Suppressor macrophage treated with lipopolysaccharide for 4 hours (primary cell): Measurements from ENCODE around the gene AP2S1.
A peak's percentile ranks its signal among the peaks of the same experiment; 100 is the strongest.
"Not testable (repeated sequence)": the region's sequence is repeated elsewhere in the genome, so short reads cannot be mapped to it uniquely, and the experiment has no call there.

Experiments
- DNase-seq: peaks from one replicate; pipeline ENCODE4 v3.0.0-alpha.2; 2020

Gene AP2S1

DNA sequence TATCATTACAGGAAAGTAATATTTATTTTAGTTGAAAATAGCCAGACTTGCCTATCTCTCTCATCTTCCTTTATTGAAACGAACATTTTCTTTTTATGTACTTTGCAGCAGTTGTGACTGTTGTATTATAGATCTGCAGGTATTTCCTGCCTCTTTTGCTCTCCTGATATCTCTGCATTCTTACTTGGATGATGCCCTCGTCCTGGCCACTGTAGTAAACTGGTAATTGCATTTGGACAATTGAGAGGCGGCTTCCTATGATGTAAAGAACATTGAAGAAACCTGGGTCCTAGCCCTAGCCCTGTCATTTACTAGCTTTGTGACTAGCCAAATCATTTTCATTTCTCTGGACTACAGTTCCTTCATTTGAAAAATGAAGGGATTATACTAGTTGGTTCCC, 16.5 kb upstream of the AP2S1 start:
- DNase-seq: no peak

DNA sequence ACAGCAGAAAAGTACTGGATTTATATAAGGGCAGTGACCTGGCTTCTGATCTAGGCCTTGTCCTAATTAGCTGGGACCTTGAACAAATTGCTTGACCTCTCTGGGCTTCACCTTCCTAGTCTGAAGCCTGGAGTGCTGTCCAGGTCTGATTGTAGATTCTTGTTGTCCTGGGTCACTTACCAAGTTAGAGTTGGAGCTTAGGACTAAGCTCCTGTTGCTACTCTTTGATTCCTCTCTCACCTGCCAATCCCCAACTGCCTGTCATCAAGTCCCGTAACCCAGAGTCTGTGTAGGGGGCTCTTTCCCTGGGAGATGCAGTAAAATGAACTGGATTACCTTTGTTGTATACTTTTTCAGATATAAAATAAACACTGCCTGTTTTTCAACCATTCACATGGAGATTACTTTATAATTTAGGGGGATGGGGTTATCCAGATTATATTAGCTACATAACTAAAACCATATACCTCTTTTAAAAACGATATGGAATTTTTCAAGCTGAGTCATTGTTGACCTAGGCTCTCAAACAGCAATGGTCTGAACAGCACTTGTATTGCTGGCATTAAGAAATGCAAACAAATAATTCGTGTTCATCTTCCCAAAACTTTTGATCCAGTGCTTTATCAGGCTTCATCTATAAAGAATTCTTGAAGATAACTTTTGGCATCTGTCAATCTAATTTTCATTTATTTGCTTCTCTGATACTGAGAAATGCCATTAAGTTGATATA, 15.9 kb upstream of the AP2S1 start:
- DNase-seq: no peak

DNA sequence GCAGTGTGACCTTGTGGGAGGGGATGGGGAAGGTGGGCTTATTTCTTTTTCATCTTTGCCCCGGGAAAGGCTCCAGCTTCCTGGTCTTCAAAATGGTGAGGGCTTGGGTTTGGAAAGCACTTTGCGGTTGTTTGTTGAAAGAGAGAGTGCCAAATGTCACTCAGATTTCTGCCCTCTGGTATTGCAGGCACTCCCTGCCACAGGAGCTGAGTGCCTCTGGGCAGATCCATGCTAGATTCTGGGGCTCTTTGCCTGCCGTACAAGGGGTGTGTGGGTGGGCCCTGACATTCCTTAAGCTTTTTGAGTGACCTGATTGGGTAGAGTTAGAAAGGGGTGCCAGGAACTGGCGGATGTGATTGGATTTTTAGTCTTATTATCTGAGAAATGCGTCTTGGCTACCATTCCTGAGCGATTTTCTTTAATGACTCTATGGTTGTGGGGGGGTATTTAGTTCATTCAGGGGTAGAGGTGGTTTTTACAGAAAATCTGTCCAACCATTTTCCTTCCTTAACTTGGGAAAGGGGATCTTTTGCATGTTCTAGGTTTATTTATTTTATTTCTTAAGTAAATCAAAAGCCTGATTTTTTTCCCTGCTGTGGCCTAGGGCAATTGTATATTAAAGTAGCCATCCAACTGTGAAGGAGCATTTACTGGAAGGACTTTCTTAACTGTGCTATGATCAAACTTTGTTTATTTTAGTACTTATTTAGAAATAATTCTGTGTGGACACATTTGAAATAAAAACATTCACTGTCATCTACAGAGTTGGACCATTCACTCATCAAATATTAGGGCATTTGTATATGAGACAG, 13.4 kb upstream of the AP2S1 start:
- no peak for DNase-seq

DNA sequence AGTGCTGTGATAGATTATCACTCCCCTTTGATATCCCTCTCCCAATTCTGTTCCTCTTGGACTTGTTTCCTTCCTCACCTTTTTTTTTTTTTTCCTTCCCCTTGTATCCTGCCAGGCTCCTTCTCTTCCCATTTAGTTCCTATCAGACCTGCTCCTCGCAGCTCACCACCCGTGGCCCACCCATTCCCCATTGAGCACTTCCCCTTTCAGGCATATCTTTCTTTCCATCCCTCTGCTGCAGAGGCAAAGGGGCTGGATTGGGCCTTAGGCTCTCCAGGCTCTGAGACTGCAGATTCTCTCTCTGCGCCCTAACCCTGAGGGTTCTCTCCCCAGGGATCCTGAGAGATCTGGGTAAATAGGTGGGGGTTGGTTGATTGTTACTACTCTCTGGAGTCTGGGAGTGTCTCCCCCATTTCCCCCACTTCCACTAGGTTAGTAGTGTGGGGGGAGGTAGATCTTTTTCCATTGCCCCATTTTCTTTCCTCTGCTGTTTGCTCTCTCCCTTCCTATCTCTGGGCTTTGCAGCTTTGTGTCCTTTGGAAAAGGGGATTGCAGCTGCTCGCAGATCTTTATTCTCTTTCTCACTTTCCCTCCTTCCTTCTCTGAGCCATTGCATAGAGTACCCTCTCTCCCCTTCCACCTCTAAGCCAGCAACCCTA, 12.5 kb upstream of the AP2S1 start:
- DNase-seq: peak; percentile 16

DNA sequence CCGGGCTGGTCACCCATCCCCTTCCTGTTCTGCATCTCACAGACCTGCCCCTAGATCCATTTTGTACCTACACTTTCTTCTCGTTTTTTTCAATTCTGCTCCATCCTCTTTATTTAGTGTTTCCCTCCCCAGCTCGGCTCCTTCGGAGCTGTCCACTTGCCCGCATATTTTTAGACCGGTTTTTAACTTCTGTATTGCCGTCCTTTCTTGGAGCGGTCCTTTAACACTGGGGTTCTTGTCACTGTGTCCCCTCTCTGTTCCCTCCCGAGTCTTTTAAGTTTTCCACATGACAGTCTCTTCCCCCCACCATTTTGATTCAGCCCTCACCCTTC, 11.8 kb upstream of the AP2S1 start:
- no peak for DNase-seq

DNA sequence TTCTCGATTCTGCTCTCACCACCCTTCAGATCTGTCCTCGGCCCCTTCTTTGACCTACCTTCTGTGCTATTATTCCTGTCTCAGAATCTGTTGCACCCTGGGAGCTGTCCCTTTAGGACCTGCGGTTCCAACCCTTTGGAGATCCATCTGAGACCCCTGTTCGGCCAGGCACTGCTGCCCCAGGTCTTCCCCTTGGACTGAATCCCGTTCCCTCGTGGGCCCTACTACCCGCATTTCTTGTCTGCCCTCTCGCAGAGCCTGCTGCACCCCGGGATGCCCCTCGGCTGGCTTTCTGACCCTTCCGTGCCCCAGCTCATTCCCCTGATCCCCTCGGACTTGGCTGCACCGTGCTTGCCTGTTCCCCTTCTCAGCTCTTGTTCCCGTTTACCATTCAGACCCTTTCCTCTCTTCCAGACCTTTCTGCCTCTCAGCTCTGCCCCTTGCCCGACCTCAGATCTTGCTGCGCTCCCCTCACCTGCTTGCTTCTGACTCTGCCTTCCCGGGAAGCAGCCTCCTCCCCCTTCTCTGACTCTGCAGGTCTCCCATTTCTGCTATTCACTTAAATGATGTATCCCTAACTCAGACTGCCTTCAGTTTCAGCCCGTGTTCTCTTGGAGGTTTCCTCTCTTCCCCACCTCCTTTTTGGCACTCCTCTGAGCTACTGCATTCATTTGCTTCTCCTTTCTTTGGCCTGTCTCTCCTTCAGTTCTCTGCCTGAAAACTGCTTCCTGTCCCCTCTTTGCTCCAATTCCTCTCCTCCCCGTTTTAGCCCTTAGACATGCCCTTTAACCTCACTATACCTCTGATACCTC, 11.3 kb upstream of the AP2S1 start:
- DNase-seq: peak; percentile 19

DNA sequence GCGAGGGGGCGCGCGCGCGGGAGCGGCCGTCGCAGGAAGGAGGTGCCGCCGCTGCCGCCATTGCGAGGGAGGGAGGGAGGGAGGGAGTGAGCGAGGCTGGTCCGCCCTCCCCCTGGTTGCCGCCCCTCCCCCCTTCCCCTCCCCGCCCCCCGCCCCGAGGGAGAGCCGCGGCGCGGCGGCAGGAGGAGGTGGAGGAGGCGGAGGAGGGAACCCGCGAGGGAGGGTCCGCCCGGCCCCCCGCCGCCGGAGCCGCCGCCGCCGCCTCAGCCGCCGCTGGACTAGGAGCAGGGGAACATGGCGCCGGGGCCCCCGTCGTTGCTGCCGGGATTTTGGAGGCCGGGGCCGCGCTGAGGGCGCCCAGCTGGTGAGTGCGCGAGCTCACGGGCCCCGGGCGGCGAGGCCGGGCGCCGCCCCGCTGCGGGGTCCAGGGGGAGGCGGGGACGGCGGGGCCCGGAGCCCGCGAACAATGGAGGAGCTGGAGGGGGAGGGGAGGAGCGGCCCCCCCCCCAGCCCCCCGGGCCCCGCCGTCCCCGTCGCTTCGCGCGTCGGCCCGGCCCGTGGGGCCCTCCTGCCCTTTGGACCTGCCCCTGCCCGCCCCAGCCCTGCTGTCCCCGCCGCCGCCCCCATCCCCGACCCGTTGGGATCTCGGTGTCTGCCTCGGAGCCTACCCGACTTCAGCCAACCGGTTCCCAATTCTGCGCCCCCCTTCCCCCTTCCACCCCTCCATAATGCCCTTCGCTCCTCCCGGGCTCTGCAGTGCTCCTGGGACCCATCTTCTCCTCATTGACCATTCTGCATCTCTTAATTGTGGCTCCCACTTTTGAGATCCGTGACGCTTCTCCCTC, 10.4 kb upstream of the AP2S1 start, which contains the start of gene ARHGAP35:
ARHGAP35 (plus strand) TSS at position 152 of the 845 bp plus-strand sequence. CDS start 57,679 bp downstream, outside the sequence.
- DNase-seq: peak; percentile 91

DNA sequence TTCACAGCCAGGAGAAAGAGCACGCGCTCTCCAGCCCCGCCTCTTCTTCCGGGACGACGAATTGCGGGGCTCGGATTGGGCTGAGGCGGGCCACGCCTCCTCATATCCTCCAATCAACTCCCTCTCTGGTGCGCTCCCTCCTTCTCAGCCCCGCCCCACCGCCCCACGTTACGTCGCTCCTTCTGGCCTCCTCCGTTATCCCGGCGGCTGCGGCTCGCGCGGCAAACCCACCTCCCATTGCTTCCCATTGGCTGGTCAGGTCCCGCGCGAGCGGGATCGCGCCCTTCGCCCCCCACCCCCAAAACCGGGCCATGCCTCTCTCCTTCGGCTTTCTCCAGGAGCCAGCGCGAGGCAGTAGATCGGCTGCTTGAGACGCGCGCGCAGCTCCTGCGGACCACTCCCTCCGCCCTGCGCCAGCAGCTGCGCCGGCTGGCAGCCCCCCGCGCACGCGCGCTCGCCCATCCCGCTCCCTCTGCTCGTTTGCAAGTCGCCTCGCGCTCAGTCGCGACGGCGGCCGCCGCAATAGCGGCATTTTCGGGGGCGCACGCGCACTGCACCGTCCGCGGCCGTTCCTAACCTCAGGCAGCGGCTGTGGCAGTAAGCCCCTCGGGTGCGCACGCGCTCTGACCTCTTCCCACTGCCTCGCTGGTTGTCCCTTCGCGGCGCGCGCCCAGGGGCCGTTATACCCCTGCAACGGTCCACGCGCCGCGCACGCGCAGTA, 9.6 kb upstream of the AP2S1 start:
- DNase-seq: peak; percentile 98

DNA sequence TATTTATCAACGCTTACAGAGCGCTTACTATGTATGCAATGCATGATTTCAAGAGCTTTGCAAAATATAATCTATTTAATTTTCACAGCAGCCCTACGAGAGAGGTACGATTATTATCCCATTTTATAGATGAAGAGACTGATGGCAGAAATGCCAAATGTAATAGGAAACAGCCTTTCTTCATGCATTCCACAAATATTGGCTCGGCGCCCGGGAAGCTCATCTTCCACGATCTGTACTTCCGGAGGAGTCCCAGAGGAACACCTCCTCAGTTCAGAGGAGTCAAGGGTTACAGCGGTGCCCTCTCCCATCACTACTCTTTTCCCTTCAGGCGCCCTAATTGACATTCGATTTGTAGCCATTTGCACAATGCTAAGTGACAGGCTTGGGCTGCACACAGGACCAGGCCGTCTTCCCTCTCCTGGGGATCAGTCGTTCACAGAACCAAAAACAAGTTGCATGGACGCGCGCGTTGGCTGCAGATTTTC, 9.0 kb upstream of the AP2S1 start:
- no peak for DNase-seq

DNA sequence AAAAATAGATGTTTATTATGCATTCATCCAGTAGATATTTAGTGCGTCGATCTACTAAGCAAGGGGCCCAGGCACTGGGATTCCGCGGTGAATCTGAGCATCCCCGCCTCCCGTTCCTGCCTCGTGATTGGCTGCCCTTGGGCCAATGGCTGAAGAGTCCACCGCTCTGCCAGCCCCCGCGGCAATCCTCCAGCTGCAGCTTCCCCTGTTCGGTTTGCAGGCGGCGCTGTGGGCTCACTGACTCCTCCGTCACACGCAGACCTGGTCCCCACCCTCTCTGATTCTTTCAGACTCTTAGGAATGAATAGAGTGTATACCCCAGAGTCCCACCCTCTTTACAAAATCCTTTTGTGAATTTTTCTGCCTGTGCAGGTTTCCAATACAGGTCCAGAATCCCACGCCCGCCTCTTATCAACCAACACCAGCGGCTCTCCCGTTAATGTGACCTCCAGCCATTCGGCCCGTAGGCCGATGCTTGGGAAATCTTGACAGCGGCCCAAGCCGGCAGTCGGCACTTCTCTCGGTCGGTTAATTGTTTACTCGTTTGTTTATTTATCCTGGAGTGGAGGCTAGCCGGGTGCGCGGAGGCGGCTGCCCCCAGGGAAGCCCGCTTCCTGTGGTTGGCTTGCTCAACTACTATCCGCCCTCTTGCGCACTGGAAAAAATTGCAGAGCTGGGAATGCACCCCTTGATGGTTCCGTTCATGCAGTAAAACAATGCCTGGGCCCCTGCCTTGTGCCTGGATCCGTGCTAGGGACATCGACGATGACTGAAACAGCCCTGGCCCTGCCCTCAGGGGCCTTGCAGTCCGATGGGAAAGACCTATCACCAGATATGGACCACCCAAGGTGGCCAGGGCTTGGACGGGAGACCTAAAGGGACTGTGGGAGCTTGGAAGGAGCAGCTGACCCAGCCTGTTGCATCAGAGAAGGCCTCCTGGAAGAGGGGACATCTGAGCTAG, 5.7 kb upstream of the AP2S1 start:
- DNase-seq: peak; percentile 93

DNA sequence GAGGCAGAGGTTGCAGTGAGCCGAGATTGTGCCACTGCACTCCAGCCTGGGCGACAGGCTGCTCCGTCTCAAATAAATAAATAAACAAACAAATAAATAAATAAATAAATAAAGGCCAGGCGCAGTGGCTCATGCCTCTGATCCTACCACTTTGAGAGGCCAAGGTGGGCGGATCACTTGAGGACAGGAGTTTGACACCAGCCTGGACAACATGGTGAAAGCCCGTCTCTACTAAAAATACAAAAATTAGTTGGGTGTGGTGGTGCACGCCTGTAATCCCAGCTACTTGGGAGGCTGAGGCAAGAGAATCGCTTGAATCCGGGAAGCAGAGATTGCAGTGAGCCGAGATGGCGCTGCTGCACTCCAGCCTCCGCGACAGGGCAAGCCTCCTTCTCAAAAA, 4.1 kb upstream of the AP2S1 start:
- DNase-seq: not testable (repeated sequence)

DNA sequence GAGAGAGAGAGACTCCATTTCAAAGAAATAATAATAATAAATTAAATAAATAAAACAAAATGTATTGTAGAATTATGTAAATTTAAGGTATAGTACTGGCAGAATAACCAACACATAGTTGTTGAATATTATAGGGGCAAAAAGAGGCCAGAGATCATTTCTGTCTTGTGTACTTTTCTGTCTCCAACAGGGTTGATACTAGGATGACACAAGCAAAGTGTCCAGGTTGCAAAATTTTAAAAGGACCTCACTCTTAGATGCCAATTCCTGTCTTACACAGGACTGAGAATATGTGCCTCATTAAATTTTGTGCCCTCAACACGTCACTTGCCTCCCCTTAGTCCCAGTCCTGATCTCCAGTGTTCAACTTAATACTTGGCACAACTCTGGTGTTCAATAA, 2.2 kb upstream of the AP2S1 start:
- DNase-seq: no peak

DNA sequence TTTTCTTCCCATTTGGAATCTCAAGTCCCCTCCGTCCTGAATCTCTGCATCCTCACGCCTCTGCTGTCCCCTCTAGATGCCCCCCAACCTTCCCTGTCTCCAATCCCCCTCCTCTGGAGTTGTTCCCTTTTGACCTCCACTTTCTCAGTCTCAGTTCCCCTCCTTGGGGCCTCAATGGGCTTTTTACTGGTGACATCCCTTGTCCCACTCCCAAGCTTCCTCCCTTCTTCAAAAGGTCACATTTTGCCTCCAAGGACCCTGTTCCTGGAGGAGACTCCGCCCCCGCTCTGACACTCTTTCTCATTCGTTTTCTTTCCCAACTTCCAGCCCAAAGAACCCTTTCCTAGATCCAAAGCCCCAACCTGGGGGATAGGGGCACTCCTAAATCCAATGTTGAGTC, 1.0 kb downstream of the AP2S1 start:
- DNase-seq: peak; percentile 46

DNA sequence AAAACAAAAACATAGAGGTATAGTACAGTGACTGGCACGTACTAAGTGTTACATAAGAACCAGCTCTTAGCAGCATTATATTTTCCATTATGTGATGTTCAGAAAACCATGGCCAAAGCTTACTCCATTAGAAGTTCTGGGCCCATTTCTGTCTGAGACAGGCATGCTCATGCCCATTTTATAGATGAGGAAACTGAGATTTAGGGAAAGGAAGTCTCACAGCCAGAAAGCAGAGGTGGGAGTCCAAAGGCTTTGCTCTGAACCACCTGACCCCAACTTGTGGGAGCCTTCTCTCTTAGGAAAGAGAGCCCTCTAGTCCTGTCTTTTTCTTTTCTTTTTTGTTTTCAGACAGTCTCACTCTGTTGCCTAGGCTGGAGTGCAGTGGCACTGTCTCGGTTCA, 2.3 kb downstream of the AP2S1 start:
- DNase-seq: no peak

DNA sequence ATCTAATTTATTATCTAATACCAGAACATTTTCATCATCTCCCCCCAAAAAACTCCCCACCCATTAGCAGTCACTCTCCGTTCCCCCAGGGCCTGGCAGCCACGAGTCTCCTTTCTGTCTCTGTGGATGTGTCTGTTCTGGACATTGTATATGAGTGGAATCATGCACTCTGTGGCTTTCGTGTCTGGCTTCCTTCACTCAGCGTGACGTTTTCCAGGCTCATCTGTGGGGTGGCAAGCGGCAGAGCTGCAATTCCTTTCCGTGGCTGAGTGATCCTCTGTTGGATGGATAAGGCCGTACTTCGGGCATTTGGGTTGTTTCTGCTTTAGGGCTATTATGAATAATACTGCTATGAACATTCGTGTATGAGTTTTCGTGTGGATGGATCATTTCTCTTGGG, 3.1 kb downstream of the AP2S1 start:
- DNase-seq: no peak

DNA sequence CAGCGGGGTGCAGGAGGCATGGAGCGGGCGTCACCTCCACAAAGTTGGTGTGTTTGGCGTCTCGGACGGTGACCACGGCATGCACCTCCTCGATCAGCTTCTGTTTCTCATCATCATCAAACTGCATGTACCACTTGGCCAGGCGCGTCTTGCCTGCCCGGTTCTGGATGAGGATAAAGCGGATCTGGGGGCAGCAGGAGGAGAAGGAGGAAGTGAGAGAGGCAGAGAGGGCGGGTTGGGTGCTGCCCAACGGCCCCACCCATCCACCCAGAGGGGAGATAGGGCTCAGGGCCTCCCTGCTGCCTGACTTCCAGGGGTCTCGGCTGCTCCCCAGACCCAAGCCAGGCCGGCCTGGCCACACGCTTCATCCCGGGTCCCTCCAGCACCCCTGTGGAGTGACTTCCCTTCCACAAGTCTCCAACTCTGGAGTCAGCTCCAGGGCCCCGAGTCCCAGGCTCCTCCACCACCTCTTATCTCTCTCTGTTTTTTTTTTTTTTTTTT, 4.6 kb downstream of the AP2S1 start:
- peak; percentile 49 for DNase-seq

DNA sequence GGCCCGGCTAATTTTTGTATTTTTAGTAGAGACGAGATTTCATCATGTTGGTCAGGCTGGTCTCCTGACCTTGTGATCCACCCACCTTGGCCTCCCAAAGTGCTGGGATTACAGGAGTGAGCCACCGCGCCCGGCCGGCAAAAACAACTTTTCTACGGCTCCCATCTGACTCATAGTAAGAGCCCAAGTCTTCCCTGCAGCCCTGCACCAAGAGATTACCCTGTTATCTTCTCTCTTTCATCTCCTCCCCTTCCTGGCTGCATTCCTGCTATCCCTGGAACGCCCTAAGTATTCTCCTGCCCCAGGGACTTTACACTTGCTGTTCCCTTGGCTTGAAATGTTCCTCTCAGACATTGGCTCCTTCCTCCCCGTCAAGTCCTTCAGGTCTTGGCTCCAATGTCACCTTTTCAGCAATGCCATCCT, 6.6 kb downstream of the AP2S1 start:
- DNase-seq: no peak

DNA sequence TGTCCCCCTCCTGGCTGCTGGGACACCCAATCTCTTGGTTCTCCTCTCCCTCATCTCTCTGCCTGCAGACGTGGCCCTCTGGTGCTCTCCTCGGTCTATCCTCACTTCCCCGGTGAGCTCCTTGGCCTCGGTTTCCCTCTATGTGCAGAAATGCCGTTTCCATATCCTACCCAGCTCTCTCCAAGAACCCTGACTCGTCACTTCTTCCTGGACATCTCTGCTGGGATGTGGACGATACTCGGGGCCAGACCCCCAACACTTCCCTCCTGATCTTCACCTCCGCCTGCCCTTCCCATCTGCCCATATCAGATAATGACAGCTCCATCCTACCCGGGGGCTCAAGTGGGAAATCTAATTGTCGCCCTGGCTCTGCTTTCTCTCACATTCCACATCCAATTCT, 7.9 kb downstream of the AP2S1 start:
- no peak for DNase-seq

DNA sequence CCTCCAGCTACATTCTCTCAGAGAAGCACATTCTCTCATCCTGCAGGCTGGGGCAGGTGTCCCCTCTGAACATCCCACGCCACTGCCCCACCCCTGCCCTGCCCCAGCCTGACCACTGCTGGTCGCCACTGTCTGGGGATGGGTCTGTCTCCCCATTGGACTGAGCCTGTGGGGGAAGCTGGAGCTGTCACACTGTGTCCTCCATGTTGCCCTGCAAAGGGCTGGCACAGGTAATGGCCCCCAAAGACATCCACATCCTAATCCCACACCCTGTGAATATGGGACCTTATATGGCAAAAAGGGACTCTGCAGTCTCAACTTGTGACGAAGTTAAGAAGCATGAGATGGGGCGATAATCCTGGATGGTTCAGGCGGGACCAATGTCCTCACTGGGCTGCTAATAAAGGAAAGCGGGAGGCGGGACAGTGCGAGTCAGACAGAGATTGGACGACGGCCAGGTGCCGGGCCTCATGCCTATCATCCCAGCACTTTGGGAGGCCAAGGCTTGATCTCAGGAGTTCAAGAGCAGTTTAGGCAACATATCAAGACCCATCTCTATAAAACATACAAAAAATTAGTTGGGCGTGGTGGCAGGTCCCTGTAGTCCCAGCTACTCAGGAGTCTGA, 9.1 kb downstream of the AP2S1 start:
- DNase-seq: no peak
